Vagina (tissue), 2 donors: ENCODE results near the gene RNF217. TPM values are rescaled to one million over a fixed set of nuclear protein-coding genes. Genes with fewer than 3 reads are reported as not detected.

ENCODE experiments used
- DNase-seq, 2 donors: peaks; one replicate each; pipeline ENCODE4 v3.0.0-alpha.2; 2017; ENCODE audit errors: extremely low spot score in 2 of 2
- H3K27ac ChIP-seq: fragments of 200-600 bp; sonication (generic); one replicate; pipeline ENCODE4 v1.5.1; 2019
- H3K27me3 ChIP-seq: fragments of 200-600 bp; sonication (generic); one replicate; pipeline ENCODE4 v1.5.1; 2019
- H3K36me3 ChIP-seq, 2 donors: fragments of 200-600 bp; sonication (generic); one replicate each; pipeline ENCODE4 v1.5.1; 2017 to 2019
- H3K4me1 ChIP-seq: fragments of 200-600 bp; sonication (generic); one replicate; pipeline ENCODE4 v1.5.1; 2019
- H3K4me3 ChIP-seq, 2 donors: fragments of 200-600 bp; sonication (generic); 1 replicate in 1 of 2; 2 replicates in 1 of 2; pipeline ENCODE4 v1.5.1; 2016 to 2019
- H3K9me3 ChIP-seq: fragments of 200-600 bp; sonication (generic); one replicate; pipeline ENCODE4 v1.5.1; 2019
- CTCF ChIP-seq, 3 experiments: fragments of 450-650 bp in 2 of 3; fragments of 200-600 bp in 1 of 3; sonication (generic) in 1 of 3; IDR thresholded peaks; one replicate each; pipeline ENCODE4 v1.5.1; 2017 to 2019; ENCODE audit warnings: antibody characterized with exemption in 3 of 3, mild to moderate bottlenecking in 2 of 3, moderate library complexity in 2 of 3
- POLR2A ChIP-seq, 2 donors: fragments of 450-650 bp; IDR thresholded peaks; one replicate each; pipeline ENCODE4 v1.6.1; 2017; ENCODE audit warnings: antibody characterized with exemption in 2 of 2, mild to moderate bottlenecking in 2 of 2, moderate library complexity in 2 of 2
- POLR2AphosphoS5 ChIP-seq, 2 donors: sonication (generic); formaldehyde crosslinking; IDR thresholded peaks; one replicate each; pipeline ENCODE4 v1.9.0; 2017; ENCODE audit warnings: antibody characterized with exemption in 2 of 2, mild to moderate bottlenecking in 2 of 2, low read depth in 1 of 2; ENCODE audit not compliant: insufficient read depth in 1 of 2
- intact Hi-C: fragments of 100-400 bp; cut with DNase I; formaldehyde crosslinking; loops from one replicate; pipeline ENCODE4 v1.15.1; 2023
- total RNA-seq: library from RNA; depleted of rRNA; stranded (reverse); fragments of >200 nt; gene quantifications from one replicate; pipeline ENCODE4 v1.2.3, GENCODE V29; 2016

The RNF217 gene
- total RNA-seq, 1 donor from 2014 or later: 26.0 TPM

DNA sequence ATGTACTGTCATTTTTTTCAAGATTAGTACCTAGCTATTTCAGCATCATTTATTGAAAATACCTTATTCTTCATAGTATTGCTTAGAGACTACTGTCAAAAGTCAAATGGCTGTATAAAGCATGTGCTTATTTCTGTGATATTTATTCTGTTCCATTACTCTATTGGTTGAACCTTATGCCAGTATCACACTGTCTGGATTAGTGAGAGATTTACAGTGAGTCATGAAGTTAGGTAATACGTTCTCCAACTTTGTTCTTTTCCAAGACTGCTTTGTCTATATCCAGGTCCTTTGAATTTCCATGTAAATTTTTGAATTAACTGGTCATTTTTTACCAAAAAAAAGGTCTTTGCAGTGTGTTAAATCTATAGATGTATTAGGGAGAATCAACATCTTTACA, 18.6 kb upstream of the RNF217 start:
- H3K4me3 ChIP-seq: no peak overlapping the region
- TF ChIP-seq POLR2AphosphoS5 (IDR thresholded peaks at IDR 0.05; ENCODE audit: insufficient read depth in 1 of 2, low read depth in 1 of 2) (no peak), POLR2A (IDR thresholded peaks at IDR 0.05) (no peak), CTCF (IDR thresholded peaks at IDR 0.05) (no peak)
- intact Hi-C loops: no loop called here

GRCh38 chr6:124947971-124948451, 14.2 kb upstream of the RNF217 start:
- intact Hi-C loops: no loop called here
- no peak for TF ChIP-seq POLR2A (IDR thresholded peaks at IDR 0.05)
- TF ChIP-seq CTCF (IDR thresholded peaks at IDR 0.05): no peak
- no peak for TF ChIP-seq POLR2AphosphoS5 (IDR thresholded peaks at IDR 0.05; ENCODE audit: insufficient read depth in 1 of 2, low read depth in 1 of 2)

More for the DNA sequence above, 18.6 kb upstream of the RNF217 start:
- Histone ChIP-seq H3K9me3 (no peaks in the 10 kb centered on the region), H3K36me3 (no peaks in the 10 kb centered on the region), H3K27ac (no peak overlapping the region), H3K4me1 (no peaks in the 10 kb centered on the region), H3K27me3 (no peaks in the 10 kb centered on the region)
- DNase-seq: no peak

GRCh38 chr6:124949706-124950105, 12.5 kb upstream of the RNF217 start:
- DNase-seq: no peak
- intact Hi-C loops: no loop called here
- H3K9me3 ChIP-seq: no peaks in the 10 kb centered on the region
- no peak overlapping the region for H3K4me3 ChIP-seq
- H3K27me3 ChIP-seq: no peaks in the 10 kb centered on the region
- no peak for TF ChIP-seq CTCF (IDR thresholded peaks at IDR 0.05)
- TF ChIP-seq POLR2AphosphoS5 (IDR thresholded peaks at IDR 0.05; ENCODE audit: insufficient read depth in 1 of 2, low read depth in 1 of 2): no peak
- TF ChIP-seq POLR2A (IDR thresholded peaks at IDR 0.05): no peak
- H3K4me1 ChIP-seq: no peaks in the 10 kb centered on the region
- H3K27ac ChIP-seq: no peak overlapping the region
- no peaks in the 10 kb centered on the region for H3K36me3 ChIP-seq

More at GRCh38 chr6:124947971-124948451, 14.2 kb upstream of the RNF217 start:
- Histone ChIP-seq H3K27me3 (no peaks in the 10 kb centered on the region), H3K9me3 (no peaks in the 10 kb centered on the region), H3K36me3 (no peaks in the 10 kb centered on the region), H3K27ac (no peak overlapping the region), H3K4me1 (no peaks in the 10 kb centered on the region), H3K4me3 (no peak overlapping the region)
- DNase-seq: no peak

- intact Hi-C loops: no loop called here
- no peak for TF ChIP-seq CTCF (IDR thresholded peaks at IDR 0.05)
- no peak for TF ChIP-seq POLR2A (IDR thresholded peaks at IDR 0.05)
- TF ChIP-seq POLR2AphosphoS5 (IDR thresholded peaks at IDR 0.05; ENCODE audit: insufficient read depth in 1 of 2, low read depth in 1 of 2): no peak
Measured at GRCh38 chr6:124953808-124954207, 8.4 kb upstream of the RNF217 start.

DNA sequence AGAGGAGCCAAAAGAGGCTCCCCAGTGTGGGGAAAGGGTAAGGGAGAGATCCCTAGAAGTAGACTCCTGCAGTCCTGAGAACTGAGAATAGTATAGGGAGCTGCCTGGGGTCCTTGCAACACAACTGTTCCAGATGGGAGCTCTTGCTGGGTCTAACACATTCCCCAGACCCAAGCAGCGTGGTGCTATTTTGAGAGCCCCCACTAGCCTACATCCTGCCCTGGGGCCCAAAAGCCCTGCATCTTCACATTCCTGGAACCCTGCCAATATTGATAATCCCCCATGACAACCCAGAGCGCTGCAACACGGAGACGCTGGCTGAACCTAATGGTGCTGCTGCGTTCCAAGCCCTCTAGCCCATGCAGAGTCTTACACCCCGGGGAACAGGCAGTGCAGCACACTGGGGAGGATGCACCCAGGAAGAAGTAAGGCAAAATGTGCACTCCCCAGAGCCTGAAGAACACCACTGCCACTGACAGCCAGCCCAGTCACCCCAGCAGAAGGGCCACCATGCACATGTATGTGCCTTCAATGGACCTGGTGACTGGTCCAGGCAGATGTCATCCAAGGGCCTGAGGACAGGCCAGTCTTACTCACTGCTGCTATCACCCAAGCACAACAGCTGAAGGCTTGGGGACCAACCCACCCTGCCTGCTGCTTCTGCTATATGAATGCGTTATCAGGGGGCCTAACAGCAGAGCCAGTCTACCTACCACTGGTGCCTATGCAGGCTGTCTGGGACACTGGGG, 7.0 kb upstream of the RNF217 start:
- DNase-seq: no peak
- H3K27ac ChIP-seq: no peak overlapping the region
- intact Hi-C loops: no loop called here
- H3K27me3 ChIP-seq: no peaks in the 10 kb centered on the region
- no peaks in the 10 kb centered on the region for H3K36me3 ChIP-seq
- H3K4me3 ChIP-seq: no peak overlapping the region
- H3K4me1 ChIP-seq: peaks cover 2% of the 10 kb centered on the region
- H3K9me3 ChIP-seq: no peaks in the 10 kb centered on the region
- TF ChIP-seq POLR2AphosphoS5 (IDR thresholded peaks at IDR 0.05; ENCODE audit: insufficient read depth in 1 of 2, low read depth in 1 of 2): no peak
- no peak for TF ChIP-seq CTCF (IDR thresholded peaks at IDR 0.05)
- TF ChIP-seq POLR2A (IDR thresholded peaks at IDR 0.05): no peak

More at GRCh38 chr6:124953808-124954207, 8.4 kb upstream of the RNF217 start:
- H3K9me3 ChIP-seq: no peaks in the 10 kb centered on the region
- H3K27ac ChIP-seq: no peak overlapping the region
- no peaks in the 10 kb centered on the region for H3K4me1 ChIP-seq
- no peaks in the 10 kb centered on the region for H3K36me3 ChIP-seq
- H3K4me3 ChIP-seq: no peak overlapping the region
- H3K27me3 ChIP-seq: no peaks in the 10 kb centered on the region
- DNase-seq: no peak
